ENCODE results near the gene LGR4. TPM values are rescaled to one million over a fixed set of nuclear protein-coding genes. Genes with fewer than 3 reads are reported as not detected.

LGR4 gene
- polyA plus RNA-seq, 6 donors from 2014 or later, result 0.54 to 2.6 (median 1.2) TPM; not detected in 1

GRCh38 chr11:27383645-27384044, 88.9 kb downstream of the LGR4 start:
- Mint-ChIP-seq H3K36me3 (peaks cover 11 to 22% of the 10 kb centered on the region in 2 donors), H3K9me3 (no peaks in the 10 kb centered on the region), H3K27ac (no peak overlapping the region), H3K27me3 (no peaks in the 10 kb centered on the region), H3K4me1 (no peaks in the 10 kb centered on the region), H3K4me3 (no peak overlapping the region)
- no peak for DNase-seq
- no peak for ATAC-seq (ENCODE audit: low read depth in 2 of 2)

GRCh38 chr11:27381238-27381666, 91.3 kb downstream of the LGR4 start:
- H3K36me3 Mint-ChIP-seq, result peaks cover 11 to 22% of the 10 kb centered on the region in 2 donors

GRCh38 chr11:27380771-27381170, 91.8 kb downstream of the LGR4 start:
- Mint-ChIP-seq H3K36me3 (peaks cover 11 to 22% of the 10 kb centered on the region in 2 donors), H3K27ac (no peak overlapping the region), H3K27me3 (no peaks in the 10 kb centered on the region), H3K9me3 (no peaks in the 10 kb centered on the region), H3K4me3 (no peak overlapping the region), H3K4me1 (no peaks in the 10 kb centered on the region)
- no peak for DNase-seq
- no peak for ATAC-seq (ENCODE audit: low read depth in 2 of 2)

More at GRCh38 chr11:27381238-27381666, 91.3 kb downstream of the LGR4 start:
- H3K27ac Mint-ChIP-seq, result no peak overlapping the region
- no peak overlapping the region for H3K4me3 Mint-ChIP-seq
- ATAC-seq (ENCODE audit: low read depth in 2 of 2) (no peak), DNase-seq (no peak)
- no peaks in the 10 kb centered on the region for H3K4me1 Mint-ChIP-seq
- no peaks in the 10 kb centered on the region for H3K9me3 Mint-ChIP-seq
- H3K27me3 Mint-ChIP-seq, result no peaks in the 10 kb centered on the region

- DNase-seq, result no peak
- H3K27ac Mint-ChIP-seq, result no peak overlapping the region
- H3K27me3 Mint-ChIP-seq, result no peaks in the 10 kb centered on the region
Measured at GRCh38 chr11:27379449-27379848, 93.1 kb downstream of the LGR4 start.

GRCh38 chr11:27375370-27375769, 97.2 kb downstream of the LGR4 start:
- peaks cover 5 to 11% of the 10 kb centered on the region in 2 donors for H3K36me3 Mint-ChIP-seq
- ATAC-seq (ENCODE audit: low read depth in 2 of 2) (no peak), DNase-seq (no peak)
- H3K27ac Mint-ChIP-seq, result no peak overlapping the region
- H3K27me3 Mint-ChIP-seq, result no peaks in the 10 kb centered on the region
- H3K9me3 Mint-ChIP-seq, result no peaks in the 10 kb centered on the region
- H3K4me1 Mint-ChIP-seq, result no peaks in the 10 kb centered on the region
- no peak overlapping the region for H3K4me3 Mint-ChIP-seq

More at GRCh38 chr11:27379449-27379848, 93.1 kb downstream of the LGR4 start:
- no peaks in the 10 kb centered on the region for H3K4me1 Mint-ChIP-seq
- ATAC-seq (ENCODE audit: low read depth in 2 of 2), result no peak
- H3K9me3 Mint-ChIP-seq, result no peaks in the 10 kb centered on the region
- no peak overlapping the region for H3K4me3 Mint-ChIP-seq
- H3K36me3 Mint-ChIP-seq, result peaks cover 11 to 16% of the 10 kb centered on the region in 2 donors

GRCh38 chr11:27373856-27374602, 98.6 kb downstream of the LGR4 start:
- Mint-ChIP-seq H3K27me3 (no peaks in the 10 kb centered on the region), H3K9me3 (no peaks in the 10 kb centered on the region), H3K27ac (no peak overlapping the region), H3K4me1 (no peaks in the 10 kb centered on the region), H3K36me3 (peaks cover 0 to 1% of the 10 kb centered on the region in 2 donors), H3K4me3 (no peak overlapping the region)
- ATAC-seq (ENCODE audit: low read depth in 2 of 2), result no peak
- DNase-seq, result no peak

GRCh38 chr11:27373392-27373791, 99.2 kb downstream of the LGR4 start:
- no peak overlapping the region for H3K27ac Mint-ChIP-seq
- no peaks in the 10 kb centered on the region for H3K27me3 Mint-ChIP-seq
- H3K4me3 Mint-ChIP-seq, result no peak overlapping the region
- H3K36me3 Mint-ChIP-seq, result no peaks in the 10 kb centered on the region
- H3K9me3 Mint-ChIP-seq, result no peaks in the 10 kb centered on the region
- DNase-seq (no peak), ATAC-seq (ENCODE audit: low read depth in 2 of 2) (no peak)
- H3K4me1 Mint-ChIP-seq, result no peaks in the 10 kb centered on the region

GRCh38 chr11:27372164-27372563, 100.4 kb downstream of the LGR4 start:
- H3K4me1 Mint-ChIP-seq, result no peaks in the 10 kb centered on the region
- ATAC-seq (ENCODE audit: low read depth in 2 of 2) (no peak), DNase-seq (no peak)
- H3K4me3 Mint-ChIP-seq, result no peak overlapping the region
- no peaks in the 10 kb centered on the region for H3K36me3 Mint-ChIP-seq
- H3K27ac Mint-ChIP-seq, result no peak overlapping the region
- no peaks in the 10 kb centered on the region for H3K9me3 Mint-ChIP-seq
- no peaks in the 10 kb centered on the region for H3K27me3 Mint-ChIP-seq

GRCh38 chr11:27371489-27371888, 101.1 kb downstream of the LGR4 start:
- DNase-seq (no peak), ATAC-seq (ENCODE audit: low read depth in 2 of 2) (no peak)
- H3K9me3 Mint-ChIP-seq, result no peaks in the 10 kb centered on the region
- peak overlapping the region in 1 of 6 donors; percentile 61 for H3K27ac Mint-ChIP-seq
- H3K27me3 Mint-ChIP-seq, result no peaks in the 10 kb centered on the region
- H3K4me3 Mint-ChIP-seq, result no peak overlapping the region
- H3K4me1 Mint-ChIP-seq, result no peaks in the 10 kb centered on the region
- no peaks in the 10 kb centered on the region for H3K36me3 Mint-ChIP-seq

GRCh38 chr11:27370374-27370773, 102.2 kb downstream of the LGR4 start:
- no peaks in the 10 kb centered on the region for H3K9me3 Mint-ChIP-seq
- H3K4me1 Mint-ChIP-seq, result no peaks in the 10 kb centered on the region
- H3K36me3 Mint-ChIP-seq, result no peaks in the 10 kb centered on the region
- ATAC-seq (ENCODE audit: low read depth in 2 of 2), result no peak
- peak overlapping the region in 1 of 6 donors; percentile 36 for H3K27ac Mint-ChIP-seq
- DNase-seq, result no peak
- no peaks in the 10 kb centered on the region for H3K27me3 Mint-ChIP-seq
- no peak overlapping the region for H3K4me3 Mint-ChIP-seq

- ATAC-seq (ENCODE audit: low read depth in 2 of 2), result no peak
- H3K27me3 Mint-ChIP-seq, result no peaks in the 10 kb centered on the region
- H3K9me3 Mint-ChIP-seq, result no peaks in the 10 kb centered on the region
- no peak for DNase-seq
- no peaks in the 10 kb centered on the region for H3K36me3 Mint-ChIP-seq
- peaks cover 7 to 11% (median 9%) of the 10 kb centered on the region in 3 donors for H3K4me1 Mint-ChIP-seq
- H3K4me3 Mint-ChIP-seq, result no peak overlapping the region
- no peak overlapping the region for H3K27ac Mint-ChIP-seq
Measured at GRCh38 chr11:27367881-27368280, 104.7 kb downstream of the LGR4 start.

GRCh38 chr11:27363576-27364117, 108.9 kb downstream of the LGR4 start:
- Mint-ChIP-seq H3K4me3 (peak overlapping the region; percentile 86 to 97 (median 92)), H3K27ac (peak overlapping the region in 5 of 6 donors; percentile 13 to 94 (median 89)), H3K4me1 (peaks cover 13 to 25% (median 17%) of the 10 kb centered on the region in 3 donors), H3K36me3 (no peaks in the 10 kb centered on the region), H3K27me3 (no peaks in the 10 kb centered on the region), H3K9me3 (no peaks in the 10 kb centered on the region)
- no peak for DNase-seq
- no peak for ATAC-seq (ENCODE audit: low read depth in 2 of 2)

GRCh38 chr11:27362749-27363575, 109.6 kb downstream of the LGR4 start, which contains the start of gene CCDC34:
Gene CCDC34, minus strand, starts transcription at chr11:27363215. Its CDS starts 21 bp downstream, at chr11:27363194.
- Mint-ChIP-seq H3K36me3 (no peaks in the 10 kb centered on the region), H3K4me1 (peaks cover 13 to 25% (median 17%) of the 10 kb centered on the region in 3 donors), H3K9me3 (no peaks in the 10 kb centered on the region), H3K4me3 (peak within 1 kb of the TSS; percentile 86 to 97 (median 92)), H3K27ac (peak within 1 kb of the TSS; percentile 53 to 94 (median 86)), H3K27me3 (no peaks in the 10 kb centered on the region)
- peak; percentile 98 for ATAC-seq (ENCODE audit: low read depth in 2 of 2)
- DNase-seq, result peak; percentile 87

All from naive B cell (primary cell).